Activated B cell treated with CpG ODN at 0.5 μM for 24 hours (primary cell): Measurements from ENCODE around the gene TOM1L1. TPM values are rescaled to one million over a fixed set of nuclear protein-coding genes. Genes with fewer than 3 reads are reported as not detected.

Source experiments
- ATAC-seq: fragments of 200-7000 bp; cut with Tn5 transposase; one replicate; pipeline ENCODE4 v1.10.0; 2021; ENCODE audit warnings: low read depth, mild to moderate bottlenecking, moderate library complexity
- CTCF ChIA-PET: fragments of 350-600 bp; sonication (Branson Sonifier 250); formaldehyde crosslinking; loops from one replicate; lab custom pipeline; 2021; ENCODE audit warnings: antibody characterized with exemption; lab: Charles Lee
- POLR2A ChIA-PET: fragments of 350-600 bp; sonication (Branson Sonifier 250); formaldehyde crosslinking; loops from one replicate; lab custom pipeline; 2021; ENCODE audit warnings: antibody characterized with exemption; lab: Charles Lee
- DNase-seq: peaks from one replicate; pipeline ENCODE4 v3.0.0; 2022
- H3K27ac Mint-ChIP-seq: one replicate; pipeline ENCODE4 v1.8.0; 2020; ENCODE audit warnings: mixed read lengths
- H3K27me3 Mint-ChIP-seq: one replicate; pipeline ENCODE4 v1.8.0; 2021; ENCODE audit warnings: mixed read lengths
- H3K36me3 Mint-ChIP-seq: one replicate; pipeline ENCODE4 v1.8.0; 2021; ENCODE audit warnings: low read depth, mixed read lengths
- H3K4me1 Mint-ChIP-seq: one replicate; pipeline ENCODE4 v1.8.0; 2021; ENCODE audit warnings: mixed read lengths
- H3K4me3 Mint-ChIP-seq: one replicate; pipeline ENCODE4 v1.8.0; 2020; ENCODE audit warnings: mild to moderate bottlenecking, mixed read lengths
- H3K9me3 Mint-ChIP-seq: one replicate; pipeline ENCODE4 v1.8.0; 2020; ENCODE audit warnings: mixed read lengths
- intact Hi-C: fragments of 100-400 bp; cut with micrococcal nuclease; formaldehyde crosslinking; loops from one replicate; pipeline ENCODE4 v1.15.1; 2024
- total RNA-seq: library from RNA; stranded (reverse); gene quantifications from 2 replicates; pipeline ENCODE4 v1.2.3, GENCODE V29; 2022
- TF ChIP-seq, protein P1 (sequence below): fragments of 200-600 bp; IDR thresholded peaks from one replicate; pipeline ENCODE4 v1.8.0; 2022; ENCODE audit warnings: antibody characterized with exemption, mild to moderate bottlenecking

The TOM1L1 gene
- total RNA-seq, 1 donor from 2014 or later, result not detected

DNA sequence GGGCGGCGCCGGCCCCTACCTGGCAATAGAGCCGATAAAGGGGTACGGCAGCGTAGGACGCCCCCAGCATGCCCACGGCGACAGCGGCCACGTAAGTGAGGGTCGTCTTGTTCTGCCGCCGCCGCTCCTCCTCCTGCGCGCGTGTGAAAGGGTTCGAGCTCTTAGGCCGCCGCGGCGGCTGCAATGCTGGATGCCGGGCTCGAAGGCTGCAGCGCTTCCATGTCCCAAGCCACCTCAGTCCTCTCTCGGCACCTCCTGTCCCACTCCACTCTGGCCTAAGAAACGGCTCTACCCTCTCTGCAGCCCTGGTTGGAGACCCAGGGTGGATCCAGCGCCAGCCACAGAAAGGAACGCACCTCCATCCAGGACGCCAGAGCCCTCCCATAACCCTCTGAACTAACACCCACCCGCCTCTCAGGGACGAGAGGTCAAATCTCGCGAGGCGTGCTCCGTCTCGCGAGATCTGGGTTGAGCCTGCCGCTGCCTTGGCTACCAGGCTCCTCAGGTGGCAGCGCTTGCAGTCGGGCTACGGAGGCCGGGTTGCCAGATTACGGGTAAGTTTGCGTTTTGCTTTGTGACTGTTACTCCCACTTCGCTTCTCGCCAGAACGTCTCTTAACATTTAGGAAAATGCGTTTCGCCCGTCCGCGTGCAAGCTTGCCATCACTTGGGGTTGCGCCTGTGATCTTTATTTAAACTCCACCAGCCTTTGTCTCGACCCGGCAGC lies 67.8 kb downstream of the TOM1L1 start, which contains the start of the genes COX11 and STXBP4:
COX11 (minus strand) TSS at position 393 of the 726 bp plus-strand sequence; CDS start at position 385, 8 bp downstream.
STXBP4 (plus strand) TSS at position 504 of the 726 bp plus-strand sequence. CDS start 17,455 bp downstream, outside the sequence.
- POLR2A ChIA-PET, result no interaction called here
- peaks cover 14% of the 10 kb centered on the region for H3K36me3 Mint-ChIP-seq
- ATAC-seq, result peak; percentile 97
- DNase-seq, result peak; percentile 90
- H3K4me3 Mint-ChIP-seq, result no peak within 1 kb of the TSS
- peaks cover 24% of the 10 kb centered on the region for H3K4me1 Mint-ChIP-seq
- H3K27me3 Mint-ChIP-seq, result no peaks in the 10 kb centered on the region
- CTCF ChIA-PET, result interaction anchor here (1.1 kb wide), 1 partner anchor 24 kb away, joined by 4 read pairs; no protein-coding TSS in a partner anchor
- no peaks in the 10 kb centered on the region for H3K9me3 Mint-ChIP-seq
- intact Hi-C loops, result loop anchor here (1.0 to 10.0 kb wide), 5 partner anchors 266 to 784 kb away; partner anchors contain the start of genes HLF and PCTP
- TF ChIP-seq, protein P1, sequence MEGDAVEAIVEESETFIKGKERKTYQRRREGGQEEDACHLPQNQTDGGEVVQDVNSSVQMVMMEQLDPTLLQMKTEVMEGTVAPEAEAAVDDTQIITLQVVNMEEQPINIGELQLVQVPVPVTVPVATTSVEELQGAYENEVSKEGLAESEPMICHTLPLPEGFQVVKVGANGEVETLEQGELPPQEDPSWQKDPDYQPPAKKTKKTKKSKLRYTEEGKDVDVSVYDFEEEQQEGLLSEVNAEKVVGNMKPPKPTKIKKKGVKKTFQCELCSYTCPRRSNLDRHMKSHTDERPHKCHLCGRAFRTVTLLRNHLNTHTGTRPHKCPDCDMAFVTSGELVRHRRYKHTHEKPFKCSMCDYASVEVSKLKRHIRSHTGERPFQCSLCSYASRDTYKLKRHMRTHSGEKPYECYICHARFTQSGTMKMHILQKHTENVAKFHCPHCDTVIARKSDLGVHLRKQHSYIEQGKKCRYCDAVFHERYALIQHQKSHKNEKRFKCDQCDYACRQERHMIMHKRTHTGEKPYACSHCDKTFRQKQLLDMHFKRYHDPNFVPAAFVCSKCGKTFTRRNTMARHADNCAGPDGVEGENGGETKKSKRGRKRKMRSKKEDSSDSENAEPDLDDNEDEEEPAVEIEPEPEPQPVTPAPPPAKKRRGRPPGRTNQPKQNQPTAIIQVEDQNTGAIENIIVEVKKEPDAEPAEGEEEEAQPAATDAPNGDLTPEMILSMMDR, result no peak
- H3K27ac Mint-ChIP-seq, result no peak within 1 kb of the TSS

DNA sequence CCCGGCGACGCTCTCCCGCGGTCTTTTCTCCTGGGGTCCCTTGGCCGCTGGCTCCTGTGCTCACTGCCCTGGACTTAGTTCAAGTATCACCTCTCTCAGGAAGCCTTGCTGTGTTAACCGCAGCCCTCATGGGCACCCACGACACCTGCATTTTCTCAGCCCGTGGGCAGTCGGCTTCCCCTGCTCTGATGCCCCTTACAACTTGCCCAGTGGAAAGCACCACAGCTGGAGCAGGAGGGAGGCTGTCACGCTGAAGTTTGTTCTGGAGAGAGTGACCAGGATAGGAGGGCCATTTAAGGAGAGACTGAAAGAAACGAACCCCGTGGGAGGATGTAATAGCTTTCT lies 68.3 kb downstream of the TOM1L1 start:
- Mint-ChIP-seq H3K36me3 (peaks cover 9% of the 10 kb centered on the region), H3K4me1 (peaks cover 22% of the 10 kb centered on the region), H3K9me3 (no peaks in the 10 kb centered on the region), H3K4me3 (no peak overlapping the region), H3K27me3 (no peaks in the 10 kb centered on the region), H3K27ac (no peak overlapping the region)
- POLR2A ChIA-PET, result no interaction called here
- DNase-seq (no peak), ATAC-seq (peak; percentile 26)
- CTCF ChIA-PET, result interaction anchor here (1.1 kb wide), 1 partner anchor 23 kb away, joined by 4 read pairs; no protein-coding TSS in a partner anchor
- TF ChIP-seq, protein P1, result no peak
- intact Hi-C loops, result loop anchor here (1.0 to 10.0 kb wide), 5 partner anchors 266 to 783 kb away; partner anchors contain the start of genes HLF and PCTP

DNA sequence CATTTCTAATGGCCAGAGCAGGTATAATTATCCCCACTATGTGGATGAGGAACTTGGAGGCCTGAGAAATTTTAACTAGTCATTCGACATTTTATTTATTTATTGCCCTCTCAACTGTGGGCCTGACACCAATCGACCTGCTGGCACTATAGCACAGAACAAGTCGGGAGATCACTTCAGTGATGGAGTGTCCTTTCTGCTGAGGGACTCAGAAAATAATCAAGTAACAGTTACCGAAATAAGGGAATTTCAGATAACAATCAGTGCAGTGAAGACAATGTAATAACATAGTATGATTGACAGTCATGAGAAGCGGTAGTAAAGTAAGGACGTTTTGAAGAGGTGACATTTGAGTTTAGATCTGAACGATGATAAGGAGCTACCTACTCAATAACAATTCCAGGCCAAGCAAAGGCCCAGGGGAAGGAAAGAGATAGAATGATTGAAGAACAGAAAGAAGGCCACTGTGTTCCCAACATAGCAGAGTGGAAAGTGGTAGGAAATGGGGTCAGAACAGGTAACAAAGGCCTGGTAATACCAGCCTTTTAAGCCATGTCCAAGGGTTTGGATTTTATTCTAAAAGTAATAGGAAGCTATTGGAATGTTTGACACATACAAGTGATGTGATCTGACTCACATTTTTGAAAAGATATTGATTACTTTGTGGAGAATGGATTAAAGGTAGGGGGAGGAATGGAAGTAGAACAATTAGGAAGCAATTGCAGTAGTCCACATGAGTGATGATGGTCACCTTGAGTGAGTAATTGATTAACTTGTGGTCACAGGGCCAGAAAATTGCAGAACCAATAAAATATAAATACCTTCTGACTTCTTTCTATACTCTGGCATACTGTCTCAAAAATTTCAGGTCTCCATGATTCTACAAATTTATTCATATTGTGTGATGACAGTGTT lies 69.3 kb downstream of the TOM1L1 start:
- H3K4me1 Mint-ChIP-seq, result peaks cover 22% of the 10 kb centered on the region
- ATAC-seq, result no peak
- intact Hi-C loops, result loop anchor here (2.0 to 10.0 kb wide), 4 partner anchors 265 to 782 kb away; partner anchors contain the start of genes HLF and PCTP
- H3K27ac Mint-ChIP-seq, result no peak overlapping the region
- POLR2A ChIA-PET, result no interaction called here
- CTCF ChIA-PET, result interaction anchor here (1.1 kb wide), 1 partner anchor 22 kb away, joined by 4 read pairs; no protein-coding TSS in a partner anchor
- no peaks in the 10 kb centered on the region for H3K27me3 Mint-ChIP-seq
- no peaks in the 10 kb centered on the region for H3K9me3 Mint-ChIP-seq
- H3K36me3 Mint-ChIP-seq, result peaks cover 4% of the 10 kb centered on the region
- DNase-seq, result no peak
- TF ChIP-seq, protein P1, result no peak
- H3K4me3 Mint-ChIP-seq, result no peak overlapping the region

DNA sequence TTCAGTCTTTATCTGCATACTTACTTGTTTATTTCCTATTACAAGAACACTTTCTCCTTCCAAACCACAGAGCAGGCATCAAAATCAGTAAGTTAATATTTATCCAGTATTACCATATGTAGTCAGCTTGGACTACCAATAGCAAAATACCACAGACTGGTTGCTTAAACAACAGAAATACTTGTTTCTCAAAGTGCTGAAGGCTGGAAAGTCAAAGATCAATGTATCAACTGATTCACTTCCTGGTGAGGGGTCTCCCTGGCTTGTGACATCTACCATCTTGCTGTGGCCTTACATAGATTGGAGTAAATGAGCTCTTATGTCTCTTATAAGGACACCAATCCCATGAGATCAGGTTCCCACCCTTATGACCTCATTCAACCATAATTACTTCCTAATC lies 70.5 kb downstream of the TOM1L1 start:
- DNase-seq (no peak), ATAC-seq (no peak)
- peaks cover 21% of the 10 kb centered on the region for H3K4me1 Mint-ChIP-seq
- no peaks in the 10 kb centered on the region for H3K36me3 Mint-ChIP-seq
- no peaks in the 10 kb centered on the region for H3K27me3 Mint-ChIP-seq
- no peaks in the 10 kb centered on the region for H3K9me3 Mint-ChIP-seq
- H3K4me3 Mint-ChIP-seq, result no peak overlapping the region
- ChIA-PET CTCF (no interaction called here), POLR2A (no interaction called here)
- TF ChIP-seq, protein P1, result no peak
- intact Hi-C loops, result no loop called here
- H3K27ac Mint-ChIP-seq, result no peak overlapping the region
